K562 (cell line): ENCODE results near the gene IGSF3. TPM values are rescaled to one million over a fixed set of nuclear protein-coding genes. Genes with fewer than 3 reads are reported as not detected.

Experiments
- CBFA2T3 ChIP-seq: fragments of 450-650 bp; IDR thresholded peaks from 2 replicates; pipeline ENCODE4 v1.6.1; 2017
- CBX1 ChIP-seq: sonication (generic); IDR thresholded peaks from 2 replicates; pipeline ENCODE4 v1.6.1; 2016; ENCODE audit warnings: antibody characterized with exemption, low read depth, mild to moderate bottlenecking
- FOXA3 ChIP-seq, 2 experiments: fragments of 450-650 bp in 1 of 2; sonication (generic) in 1 of 2; formaldehyde crosslinking; IDR thresholded peaks in 1 of 2; conservative IDR thresholded peaks in 1 of 2; 2 replicates each; pipeline versions ENCODE4 v1.4.0 to v1.8.0; 2020 to 2022; ENCODE audit warnings: mild to moderate bottlenecking in 2 of 2, missing genetic modification reagents in 1 of 2
- GTF2A2 ChIP-seq: IDR thresholded peaks from 2 replicates; pipeline ENCODE4 v1.6.1; 2016; ENCODE audit warnings: mild to moderate bottlenecking, missing genetic modification characterization, missing compliant biosample characterization
- HIVEP1 ChIP-seq: fragments of 250-450 bp; sonication (Bioruptor Pico); IDR thresholded peaks from 2 replicates; pipeline ENCODE4 v1.4.0; 2020; ENCODE audit warnings: mild to moderate bottlenecking
- HMG20B ChIP-seq: fragments of 250-450 bp; sonication (Bioruptor Pico); IDR thresholded peaks from 2 replicates; pipeline ENCODE4 v1.5.0; 2021; ENCODE audit warnings: mild to moderate bottlenecking
- NFIX ChIP-seq: fragments of 250-450 bp; sonication (Bioruptor Pico); IDR thresholded peaks from 2 replicates; pipeline ENCODE4 v1.4.0; 2020; ENCODE audit warnings: low read depth, mild to moderate bottlenecking, moderate library complexity
- PHB ChIP-seq: fragments of 250-450 bp; sonication (Bioruptor Pico); IDR thresholded peaks from 2 replicates; pipeline ENCODE4 v1.5.0; 2021
- PHB2 ChIP-seq: fragments of 450-650 bp; IDR thresholded peaks from 2 replicates; pipeline ENCODE4 v1.6.1; 2017; ENCODE audit warnings: low read depth
- SNIP1 ChIP-seq: fragments of 450-650 bp; IDR thresholded peaks from 2 replicates; pipeline ENCODE4 v1.7.1; 2017; ENCODE audit warnings: low read depth, mild to moderate bottlenecking
- SNRNP70 ChIP-seq: fragments of 200-400 bp; formaldehyde crosslinking; optimal IDR thresholded peaks from 2 replicates; pipeline ENCODE3; 2017; ENCODE audit warnings: low read depth, low read length
- ZC3H4 ChIP-seq: sonication (generic); formaldehyde crosslinking; IDR thresholded peaks from 2 replicates; pipeline ENCODE4 v1.9.0; 2021; ENCODE audit warnings: missing genetic modification reagents, borderline replicate concordance
- ZNF274 ChIP-seq: IDR thresholded peaks from 2 replicates; pipeline ENCODE4 v1.6.1; 2011; ENCODE audit warnings: low read depth, mild to moderate bottlenecking, low read length, moderate library complexity, borderline replicate concordance
- ZNF407 ChIP-seq: fragments of 450-650 bp; IDR thresholded peaks from 2 replicates; pipeline ENCODE4 v1.6.1; 2016; ENCODE audit warnings: low read depth
- ZNF830 ChIP-seq: fragments of 250-450 bp; sonication (Bioruptor Pico); IDR thresholded peaks from 2 replicates; pipeline ENCODE4 v1.5.0; 2021; ENCODE audit warnings: mild to moderate bottlenecking
- polyA plus RNA-seq, 8 experiments: library from polyadenylated mRNA; depleted of rRNA in 4 of 8; stranded (reverse) in 5 of 8; unstranded in 3 of 8; fragments of >200 nt; fragmentation: Nextera tagmentation in 2 of 8; fragmentation: Illumina TruSeq in 1 of 8; extraction: Ambion mirVana in 2 of 8; extraction: Trizol in 1 of 8; gene quantifications; 2 replicates each; pipeline versions ENCODE4 v1.2.1 to v1.2.3, GENCODE V29; 2011 to 2014; ENCODE audit warnings: inconsistent platforms in 1 of 8, missing spikeins in 1 of 8
- total RNA-seq, 7 experiments: library from RNA; depleted of rRNA in 6 of 7; stranded (reverse); fragments of >200 nt in 6 of 7; fragmentation: Illumina TruSeq in 2 of 7; extraction: Trizol in 2 of 7; gene quantifications; 2 replicates each; pipeline versions ENCODE4 v1.2.1 to v1.2.3, GENCODE V29; 2011 to 2021; ENCODE audit warnings: low replicate concordance in 1 of 7
- TF ChIP-seq, protein P1 (sequence below): sonication (generic); formaldehyde crosslinking; IDR thresholded peaks from 2 replicates; pipeline ENCODE4 v1.4.0; 2020; ENCODE audit warnings: mild to moderate bottlenecking, missing genetic modification reagents
- TF ChIP-seq, protein P2 (sequence below): fragments of 250-450 bp; sonication (Bioruptor Pico); IDR thresholded peaks from 2 replicates; pipeline ENCODE4 v1.8.0; 2021; ENCODE audit warnings: moderate library complexity, mild to moderate bottlenecking, inconsistent platforms

IGSF3 gene
- total and polyA plus RNA-seq, 9 of the 15 experiments (the other 6 are each of a cell fraction or from before 2014, with no cell fraction given) = 1.1 to 15.0 (median 8.3) TPM

DNA sequence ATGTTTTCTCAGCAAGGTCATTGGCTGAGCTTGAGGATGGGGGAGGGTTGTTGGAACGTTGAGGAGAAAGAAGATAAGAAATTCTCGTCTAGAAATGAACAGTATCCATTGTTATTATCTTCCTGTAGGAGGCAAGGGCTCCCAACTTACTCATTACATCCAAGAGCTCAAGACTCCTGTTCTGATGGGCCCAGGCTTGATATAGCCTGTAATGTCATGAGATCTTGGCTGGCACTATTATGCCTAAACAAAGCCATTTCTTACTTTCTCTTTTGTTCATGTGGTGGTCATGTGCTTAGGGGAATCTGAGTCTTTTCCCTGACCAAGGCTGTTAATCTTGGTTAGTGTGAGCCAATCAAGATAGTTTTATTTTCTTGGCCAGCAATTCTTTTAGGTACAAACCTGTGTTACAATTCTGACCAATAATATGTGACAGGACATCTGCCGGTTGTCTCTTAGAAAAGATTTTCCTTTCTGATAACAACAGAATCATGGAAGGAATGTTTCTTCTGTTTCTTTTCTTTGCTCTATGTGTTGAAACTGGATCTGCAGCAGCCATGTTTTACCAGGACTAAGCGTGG is 15.2 kb upstream of the IGSF3 start (continued):
- TF ChIP-seq ZNF407 (no peak), ZNF274 (no peak), ZNF830 (CRISPR knock-in tag) (no peak), CBFA2T3 (no peak), NFIX (CRISPR knock-in tag) (no peak), HMG20B (CRISPR knock-in tag) (no peak), CBX1 (no peak), FOXA3 (CRISPR knock-in tag; conservative IDR thresholded peaks at IDR 0.05 in 1 of 2, IDR thresholded peaks at IDR 0.05 in 1 of 2) (no peak), ZC3H4 (no peak), GTF2A2 (tag) (no peak; the same call in 1 of the 2 replicates), SNIP1 (no peak), PHB (CRISPR knock-in tag) (no peak), PHB2 (no peak), HIVEP1 (CRISPR knock-in tag) (0 out of 2 replicates have a peak, but pooled peaks have one; percentile 46), SNRNP70 (no peak)
- TF ChIP-seq, protein P1, sequence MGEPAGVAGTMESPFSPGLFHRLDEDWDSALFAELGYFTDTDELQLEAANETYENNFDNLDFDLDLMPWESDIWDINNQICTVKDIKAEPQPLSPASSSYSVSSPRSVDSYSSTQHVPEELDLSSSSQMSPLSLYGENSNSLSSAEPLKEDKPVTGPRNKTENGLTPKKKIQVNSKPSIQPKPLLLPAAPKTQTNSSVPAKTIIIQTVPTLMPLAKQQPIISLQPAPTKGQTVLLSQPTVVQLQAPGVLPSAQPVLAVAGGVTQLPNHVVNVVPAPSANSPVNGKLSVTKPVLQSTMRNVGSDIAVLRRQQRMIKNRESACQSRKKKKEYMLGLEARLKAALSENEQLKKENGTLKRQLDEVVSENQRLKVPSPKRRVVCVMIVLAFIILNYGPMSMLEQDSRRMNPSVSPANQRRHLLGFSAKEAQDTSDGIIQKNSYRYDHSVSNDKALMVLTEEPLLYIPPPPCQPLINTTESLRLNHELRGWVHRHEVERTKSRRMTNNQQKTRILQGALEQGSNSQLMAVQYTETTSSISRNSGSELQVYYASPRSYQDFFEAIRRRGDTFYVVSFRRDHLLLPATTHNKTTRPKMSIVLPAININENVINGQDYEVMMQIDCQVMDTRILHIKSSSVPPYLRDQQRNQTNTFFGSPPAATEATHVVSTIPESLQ (CRISPR knock-in tag) = no peak
- TF ChIP-seq, protein P2, sequence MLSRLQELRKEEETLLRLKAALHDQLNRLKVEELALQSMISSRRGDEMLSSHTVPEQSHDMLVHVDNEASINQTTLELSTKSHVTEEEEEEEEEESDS (CRISPR knock-in tag) = no peak
